Choroid plexus epithelial cell (primary cell): ENCODE results near the gene NUDCD3.
"Not testable (repeated sequence)": the region's sequence is repeated elsewhere in the genome, so short reads cannot be mapped to it uniquely, and the experiment has no call there.

ENCODE experiments used
- DNase-seq: peaks from one replicate; pipeline ENCODE4 v3.0.0-alpha.2; 2010; ENCODE audit warnings: low read depth
- H3K4me3 ChIP-seq: 2 replicates; pipeline ENCODE4 v1.5.1; 2011; ENCODE audit warnings: low read depth, mild to moderate bottlenecking, control low read depth, low read length, moderate library complexity
- CTCF ChIP-seq: conservative IDR thresholded peaks from 2 replicates; pipeline ENCODE4 v1.5.1; 2011; ENCODE audit warnings: low read depth, mild to moderate bottlenecking, control low read depth, inconsistent platforms, low read length, moderate library complexity

Gene NUDCD3

GRCh38 chr7:44515590-44516268 lies 25.3 kb upstream of the NUDCD3 start:
- H3K4me3 ChIP-seq: no peak overlapping the region
- DNase-seq: no peak
- no peak for TF ChIP-seq CTCF

DNA sequence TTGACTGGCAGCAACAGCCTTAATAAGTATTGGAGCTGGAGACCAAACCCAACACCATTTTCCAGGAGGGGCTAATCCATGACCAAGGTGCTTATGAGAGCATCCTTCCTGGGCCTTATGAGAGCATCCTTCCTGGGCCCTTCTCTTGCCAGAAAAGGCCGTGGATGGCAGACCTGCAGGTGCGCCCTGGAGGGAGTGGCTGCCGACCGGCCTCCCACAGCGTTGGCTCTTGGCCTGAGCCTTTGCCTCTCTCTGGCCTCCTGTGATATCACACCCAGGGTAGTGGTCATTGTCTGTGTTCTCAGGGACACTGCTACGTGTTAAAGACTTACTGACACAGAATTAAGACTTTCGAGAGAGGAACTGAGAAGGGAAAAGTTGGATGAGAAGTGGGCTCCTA lies 22.3 kb upstream of the NUDCD3 start:
- no peak for DNase-seq
- no peak for TF ChIP-seq CTCF
- H3K4me3 ChIP-seq: no peak overlapping the region

DNA sequence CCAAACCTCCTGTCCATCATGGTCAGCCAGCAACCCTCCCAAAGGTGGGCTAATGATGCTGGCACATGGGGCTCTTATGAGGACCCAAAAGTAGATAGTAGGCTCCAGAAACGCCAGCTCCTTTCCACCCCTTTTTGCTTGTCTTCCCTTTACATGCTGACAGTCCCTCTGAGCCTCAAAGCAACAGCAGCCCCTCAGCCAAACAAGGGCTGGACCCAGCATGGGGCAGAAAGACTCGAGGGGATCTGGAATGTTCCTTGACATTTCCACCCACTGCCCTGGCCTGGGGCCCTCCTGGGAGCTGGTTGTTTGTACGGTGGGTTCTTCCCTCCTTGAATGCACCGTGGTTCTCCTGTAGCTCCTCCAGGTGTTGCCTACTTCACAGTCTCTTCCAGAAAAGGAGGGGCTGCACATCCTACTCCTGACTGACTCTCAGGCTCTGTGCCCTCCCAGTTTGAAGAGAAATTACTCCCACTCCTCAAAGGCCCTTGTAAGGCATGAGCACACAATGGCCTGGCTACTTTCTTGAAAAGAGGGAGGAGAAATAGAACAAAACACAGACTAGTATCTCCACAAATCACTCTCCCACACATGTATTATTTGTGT lies 21.5 kb upstream of the NUDCD3 start:
- no peak for DNase-seq
- no peak overlapping the region for H3K4me3 ChIP-seq
- no peak for TF ChIP-seq CTCF

DNA sequence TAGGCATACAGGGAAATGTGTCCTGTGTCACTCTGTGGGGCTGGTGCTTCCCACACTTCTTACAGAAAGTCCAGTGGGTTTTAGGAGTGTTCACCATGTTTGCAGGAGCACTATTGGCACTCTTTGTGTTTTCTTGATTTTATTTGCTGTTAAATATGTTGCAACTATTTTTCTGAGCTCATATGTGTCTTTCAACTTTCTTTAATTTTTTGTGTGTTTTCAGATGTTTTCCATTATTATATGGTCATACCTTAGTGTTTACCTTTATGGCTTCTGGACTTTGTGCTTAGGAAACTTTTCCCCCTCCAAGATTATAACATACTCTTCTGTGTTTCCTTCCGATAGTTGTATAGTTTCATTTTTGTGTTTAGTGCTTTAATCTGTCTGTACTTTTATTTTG lies 20.8 kb upstream of the NUDCD3 start:
- no peak for DNase-seq
- H3K4me3 ChIP-seq: no peak overlapping the region
- no peak for TF ChIP-seq CTCF

- no peak for DNase-seq
- H3K4me3 ChIP-seq: no peak overlapping the region
- TF ChIP-seq CTCF: no peak
Measured at GRCh38 chr7:44508328-44509030, 18.0 kb upstream of the NUDCD3 start.

- not testable (repeated sequence) for DNase-seq, H3K4me3 ChIP-seq
Measured at GRCh38 chr7:44506592-44507288, 16.3 kb upstream of the NUDCD3 start.

- no peak for TF ChIP-seq CTCF
- DNase-seq: no peak
Measured at GRCh38 chr7:44505595-44505994, 15.1 kb upstream of the NUDCD3 start.

More at GRCh38 chr7:44505595-44505994, 15.1 kb upstream of the NUDCD3 start:
- H3K4me3 ChIP-seq: no peak overlapping the region
